Bronchial epithelial cell (primary cell): ENCODE measurements around the gene MGA. TPM values are rescaled to one million over a fixed set of nuclear protein-coding genes. Genes with fewer than 3 reads are reported as not detected.

Experiments
- DNase-seq: peaks from one replicate; pipeline ENCODE4 v3.0.0-alpha.2; 2010; ENCODE audit warnings: low read depth
- FAIRE-seq: peaks from 2 replicates; lab custom pipeline; 2011; peaks lifted over from hg19 to GRCh38; lab: Jason Lieb, UNC
- H3K27me3 ChIP-seq: 2 replicates; pipeline ENCODE4 v1.5.1; 2011; ENCODE audit warnings: low read length; ENCODE audit not compliant: control insufficient read depth, insufficient read depth
- H3K36me3 ChIP-seq: 2 replicates; pipeline ENCODE4 v1.5.1; 2011; ENCODE audit warnings: low read length; ENCODE audit not compliant: control insufficient read depth, insufficient read depth
- H3K4me3 ChIP-seq: 2 replicates; pipeline ENCODE4 v1.5.1; 2011; ENCODE audit warnings: mild to moderate bottlenecking, low read depth, low read length, control low read depth
- total RNA-seq: library from RNA; depleted of rRNA; stranded (reverse); fragments of >200 nt; gene quantifications from 2 replicates; pipeline ENCODE4 v1.2.1, GENCODE V29; 2014
- TF ChIP-seq, protein P1 (sequence below): IDR thresholded peaks from 2 replicates; pipeline ENCODE4 v1.5.1; 2011; ENCODE audit warnings: mild to moderate bottlenecking, moderate library complexity, low read length, control low read depth, inconsistent platforms; ENCODE audit not compliant: insufficient read depth, severe bottlenecking

MGA gene
- total RNA-seq, 1 donor from 2014 or later = 24.0 TPM

GRCh38 chr15:41688671-41689070 is 28.5 kb downstream of the MGA start:
- FAIRE-seq (no peak), DNase-seq (no peak)
- TF ChIP-seq, protein P1, sequence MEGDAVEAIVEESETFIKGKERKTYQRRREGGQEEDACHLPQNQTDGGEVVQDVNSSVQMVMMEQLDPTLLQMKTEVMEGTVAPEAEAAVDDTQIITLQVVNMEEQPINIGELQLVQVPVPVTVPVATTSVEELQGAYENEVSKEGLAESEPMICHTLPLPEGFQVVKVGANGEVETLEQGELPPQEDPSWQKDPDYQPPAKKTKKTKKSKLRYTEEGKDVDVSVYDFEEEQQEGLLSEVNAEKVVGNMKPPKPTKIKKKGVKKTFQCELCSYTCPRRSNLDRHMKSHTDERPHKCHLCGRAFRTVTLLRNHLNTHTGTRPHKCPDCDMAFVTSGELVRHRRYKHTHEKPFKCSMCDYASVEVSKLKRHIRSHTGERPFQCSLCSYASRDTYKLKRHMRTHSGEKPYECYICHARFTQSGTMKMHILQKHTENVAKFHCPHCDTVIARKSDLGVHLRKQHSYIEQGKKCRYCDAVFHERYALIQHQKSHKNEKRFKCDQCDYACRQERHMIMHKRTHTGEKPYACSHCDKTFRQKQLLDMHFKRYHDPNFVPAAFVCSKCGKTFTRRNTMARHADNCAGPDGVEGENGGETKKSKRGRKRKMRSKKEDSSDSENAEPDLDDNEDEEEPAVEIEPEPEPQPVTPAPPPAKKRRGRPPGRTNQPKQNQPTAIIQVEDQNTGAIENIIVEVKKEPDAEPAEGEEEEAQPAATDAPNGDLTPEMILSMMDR = no peak
- Histone ChIP-seq H3K27me3 (no peaks in the 10 kb centered on the region), H3K36me3 (no peaks in the 10 kb centered on the region), H3K4me3 (no peak overlapping the region)

DNA sequence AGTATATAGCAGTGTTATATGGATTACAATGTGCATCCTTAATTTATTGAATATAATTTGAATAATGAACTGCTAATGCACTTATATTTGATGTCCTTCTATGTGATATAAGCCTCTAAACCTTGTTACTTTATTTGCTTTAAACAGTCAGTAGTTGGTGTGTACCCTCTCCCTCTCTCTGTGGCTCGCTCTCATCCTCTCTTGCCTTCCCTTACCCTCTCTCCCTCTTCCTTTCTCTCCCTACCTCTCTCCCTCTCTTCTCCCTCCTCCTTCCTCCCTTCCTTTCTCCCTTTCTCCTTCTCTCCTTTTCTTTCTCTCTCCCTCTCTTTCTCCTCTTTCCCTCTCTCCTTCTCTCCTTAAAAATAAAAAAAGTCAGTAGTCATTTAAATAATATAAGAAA is 28.9 kb downstream of the MGA start:
- TF ChIP-seq, protein P1 = no peak
- Histone ChIP-seq H3K36me3 (no peaks in the 10 kb centered on the region), H3K4me3 (no peak overlapping the region), H3K27me3 (no peaks in the 10 kb centered on the region)
- DNase-seq (no peak), FAIRE-seq (no peak)

- H3K4me3 ChIP-seq = no peak overlapping the region
- DNase-seq = no peak
- FAIRE-seq = no peak
- TF ChIP-seq, protein P1 = no peak
- H3K36me3 ChIP-seq = no peaks in the 10 kb centered on the region
- no peaks in the 10 kb centered on the region for H3K27me3 ChIP-seq
Measured at GRCh38 chr15:41689834-41690233, 29.6 kb downstream of the MGA start.

GRCh38 chr15:41690636-41691035 is 30.4 kb downstream of the MGA start:
- DNase-seq (no peak), FAIRE-seq (no peak)
- no peaks in the 10 kb centered on the region for H3K27me3 ChIP-seq
- TF ChIP-seq, protein P1 = no peak
- no peaks in the 10 kb centered on the region for H3K36me3 ChIP-seq
- H3K4me3 ChIP-seq = no peak overlapping the region

- no peak for FAIRE-seq
- no peak overlapping the region for H3K4me3 ChIP-seq
- TF ChIP-seq, protein P1 = no peak
Measured at GRCh38 chr15:41691471-41691870, 31.3 kb downstream of the MGA start.

GRCh38 chr15:41692049-41692448 is 31.8 kb downstream of the MGA start:
- Histone ChIP-seq H3K4me3 (no peak overlapping the region), H3K27me3 (no peaks in the 10 kb centered on the region), H3K36me3 (no peaks in the 10 kb centered on the region)
- TF ChIP-seq, protein P1 = no peak
- FAIRE-seq = no peak
- DNase-seq = no peak

More at GRCh38 chr15:41691471-41691870, 31.3 kb downstream of the MGA start:
- H3K36me3 ChIP-seq = no peaks in the 10 kb centered on the region
- DNase-seq = peak; percentile 9
- H3K27me3 ChIP-seq = no peaks in the 10 kb centered on the region
